SK-N-MC (cell line): ENCODE measurements around the gene ZNF750.

Experiments
- DNase-seq: peaks from one replicate; pipeline ENCODE4 v3.0.0-alpha.2; 2011; ENCODE audit warnings: low read depth, low spot score
- H3K27ac ChIP-seq: fragments of 200-600 bp; sonication (generic); 2 replicates; pipeline ENCODE4 v1.5.1; 2016; ENCODE audit warnings: mixed run types
- H3K36me3 ChIP-seq: fragments of 200-600 bp; sonication (generic); 2 replicates; pipeline ENCODE4 v1.6.1; 2017; ENCODE audit warnings: antibody characterized with exemption, low read length, mixed read lengths; ENCODE audit not compliant: insufficient read depth
- H3K4me3 ChIP-seq: fragments of 200-600 bp; sonication (generic); 2 replicates; pipeline ENCODE4 v1.5.1; 2016
- H3K9ac ChIP-seq: fragments of 200-600 bp; sonication (generic); 2 replicates; pipeline ENCODE4 v1.8.0; 2017; ENCODE audit warnings: mixed run types, mixed read lengths; ENCODE audit not compliant: insufficient read length
- H3K9me3 ChIP-seq: fragments of 200-600 bp; sonication (generic); 2 replicates; pipeline ENCODE4 v1.6.1; 2017; ENCODE audit warnings: low read depth, mild to moderate bottlenecking, antibody characterized with exemption, low read length, moderate library complexity, mixed read lengths
- EZH2 ChIP-seq: fragments of 200-600 bp; sonication (generic); IDR thresholded peaks from one replicate; pipeline ENCODE4 v1.6.1; 2017; ENCODE audit warnings: antibody characterized with exemption
- FOXP2 ChIP-seq: optimal IDR thresholded peaks from 2 replicates; pipeline ENCODE3; 2011; ENCODE audit warnings: mild to moderate bottlenecking, moderate library complexity; ENCODE audit not compliant: insufficient read depth; ENCODE audit errors: extremely low read length, control extremely low read depth
- POLR2AphosphoS5 ChIP-seq: IDR thresholded peaks from 2 replicates; pipeline ENCODE4 v1.6.1; 2012; ENCODE audit warnings: mild to moderate bottlenecking, low read depth, low read length, borderline replicate concordance

The ZNF750 gene

DNA sequence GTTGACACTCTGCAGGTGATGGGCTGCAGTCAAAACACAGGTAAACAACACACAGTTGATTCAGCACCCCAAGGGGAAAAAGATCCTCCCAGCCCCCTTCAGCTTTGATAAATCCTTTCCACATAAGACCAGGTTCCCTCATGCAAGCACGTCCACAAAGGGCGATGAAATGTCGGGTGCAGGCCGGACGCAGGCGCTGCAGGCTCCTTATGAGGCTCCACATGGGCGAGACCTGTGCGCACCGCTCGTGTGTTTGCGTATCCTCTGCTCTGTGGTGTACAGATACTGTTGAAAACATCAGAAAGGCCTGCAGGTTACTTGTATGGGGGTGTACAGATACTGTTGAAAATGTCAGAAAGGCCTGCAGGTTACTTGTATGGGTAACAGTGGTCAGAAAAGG, 14.4 kb upstream of the ZNF750 start:
- H3K4me3 ChIP-seq, result no peak overlapping the region
- no peak for TF ChIP-seq EZH2
- no peak for TF ChIP-seq FOXP2
- no peak for TF ChIP-seq POLR2AphosphoS5
- no peaks in the 10 kb centered on the region for H3K36me3 ChIP-seq
- H3K27ac ChIP-seq, result no peak overlapping the region
- H3K9ac ChIP-seq, result no peak overlapping the region
- DNase-seq, result no peak
- no peaks in the 10 kb centered on the region for H3K9me3 ChIP-seq

DNA sequence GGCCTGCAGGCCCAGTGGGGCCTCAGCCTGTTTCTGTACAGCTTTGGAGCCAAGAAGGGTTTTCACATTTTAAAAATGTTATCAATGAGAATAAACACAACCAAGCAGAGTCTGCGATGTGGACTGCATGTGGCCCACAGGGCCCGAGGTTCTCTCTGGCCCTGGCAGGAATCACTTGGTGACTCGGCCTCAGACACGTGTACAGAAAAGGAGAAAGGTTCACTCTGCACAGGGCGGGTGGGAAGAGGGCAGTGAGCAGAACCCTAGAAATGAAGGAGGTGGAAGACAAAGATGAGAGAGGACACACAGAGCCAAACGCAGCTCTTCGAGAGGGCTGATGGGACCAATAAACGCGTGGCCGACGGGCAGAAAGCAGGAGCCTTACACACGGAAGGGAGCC, 11.6 kb upstream of the ZNF750 start:
- Histone ChIP-seq H3K9ac (no peak overlapping the region), H3K9me3 (no peaks in the 10 kb centered on the region), H3K27ac (no peak overlapping the region), H3K4me3 (no peak overlapping the region), H3K36me3 (no peaks in the 10 kb centered on the region)
- DNase-seq, result no peak
- no peak for TF ChIP-seq POLR2AphosphoS5
- no peak for TF ChIP-seq EZH2
- no peak for TF ChIP-seq FOXP2

DNA sequence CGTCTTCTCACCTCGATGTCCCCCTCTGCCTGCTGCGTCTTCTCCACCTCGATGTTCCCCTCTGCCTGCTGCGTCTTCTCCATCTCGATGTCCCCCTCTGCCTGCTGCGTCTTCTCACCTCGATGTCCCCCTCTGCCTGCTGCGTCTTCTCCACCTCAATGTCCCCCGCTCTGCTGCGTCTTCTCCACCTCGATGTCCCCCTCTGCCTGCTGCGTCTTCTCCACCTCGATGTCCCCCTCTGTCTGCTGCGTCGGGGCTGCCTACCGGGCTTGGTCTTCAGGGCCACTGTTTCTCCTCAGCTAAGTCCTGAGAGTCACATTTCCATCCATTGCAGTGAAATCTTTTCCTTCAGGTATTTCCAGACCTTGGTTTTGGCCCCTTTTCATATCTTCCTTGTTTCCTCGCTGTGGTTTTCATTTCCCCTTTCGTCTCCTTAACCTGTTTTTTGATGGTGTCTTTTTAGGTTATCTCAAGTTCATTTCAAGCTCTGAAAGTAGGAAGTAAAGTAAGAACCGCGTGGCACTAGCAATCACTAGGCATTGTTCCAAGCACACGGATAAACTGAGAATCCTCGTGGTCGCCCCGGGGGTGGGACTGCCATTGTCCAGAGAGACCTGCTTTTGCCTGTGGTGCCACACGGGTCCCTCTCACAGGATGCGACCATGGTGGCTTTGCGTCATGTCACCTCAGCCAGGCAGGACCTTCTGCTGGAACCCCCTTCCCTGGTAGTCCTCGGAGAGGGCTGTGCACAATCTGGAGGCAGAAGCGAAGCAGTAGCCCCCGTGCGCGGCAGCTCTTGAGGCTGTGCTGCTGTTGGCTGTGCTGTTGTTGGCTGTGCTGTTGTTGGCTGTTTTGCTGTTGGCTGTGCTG, 9.5 kb upstream of the ZNF750 start:
- no peak overlapping the region for H3K27ac ChIP-seq
- DNase-seq, result no peak
- no peak overlapping the region for H3K4me3 ChIP-seq
- H3K9ac ChIP-seq, result no peak overlapping the region
- TF ChIP-seq FOXP2 (no peak), POLR2AphosphoS5 (no peak)
- no peaks in the 10 kb centered on the region for H3K9me3 ChIP-seq
- no peaks in the 10 kb centered on the region for H3K36me3 ChIP-seq

DNA sequence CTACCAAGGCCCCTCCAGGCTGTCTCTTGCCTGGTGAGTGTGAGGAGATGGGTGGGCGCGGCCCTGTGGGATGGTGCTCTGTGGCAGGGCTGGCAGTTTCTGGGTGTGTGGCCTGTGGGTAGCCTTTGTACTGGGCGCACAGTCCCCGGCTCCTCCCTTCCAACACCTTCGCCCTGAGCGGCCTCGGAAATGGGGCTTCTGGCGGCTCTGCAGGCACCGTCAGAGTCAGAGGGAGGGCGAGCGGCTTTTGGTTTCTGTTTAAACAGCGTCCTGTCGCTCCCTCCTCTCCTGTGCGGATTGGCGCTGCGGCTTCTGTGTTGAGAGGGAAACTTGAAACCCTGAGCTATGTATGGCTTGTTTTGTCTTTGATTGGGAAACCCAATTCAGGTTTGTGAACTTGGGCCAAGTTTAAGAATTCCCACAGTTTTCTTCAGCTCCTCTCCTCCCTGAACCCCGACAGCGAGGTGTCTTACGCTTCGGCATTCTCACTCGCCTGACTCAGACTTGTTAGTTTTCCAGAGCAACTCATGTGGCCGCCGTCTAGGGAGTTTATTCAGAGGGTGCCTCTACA, 8.3 kb upstream of the ZNF750 start:
- Histone ChIP-seq H3K27ac (no peak overlapping the region), H3K4me3 (no peak overlapping the region)
- DNase-seq, result no peak

DNA sequence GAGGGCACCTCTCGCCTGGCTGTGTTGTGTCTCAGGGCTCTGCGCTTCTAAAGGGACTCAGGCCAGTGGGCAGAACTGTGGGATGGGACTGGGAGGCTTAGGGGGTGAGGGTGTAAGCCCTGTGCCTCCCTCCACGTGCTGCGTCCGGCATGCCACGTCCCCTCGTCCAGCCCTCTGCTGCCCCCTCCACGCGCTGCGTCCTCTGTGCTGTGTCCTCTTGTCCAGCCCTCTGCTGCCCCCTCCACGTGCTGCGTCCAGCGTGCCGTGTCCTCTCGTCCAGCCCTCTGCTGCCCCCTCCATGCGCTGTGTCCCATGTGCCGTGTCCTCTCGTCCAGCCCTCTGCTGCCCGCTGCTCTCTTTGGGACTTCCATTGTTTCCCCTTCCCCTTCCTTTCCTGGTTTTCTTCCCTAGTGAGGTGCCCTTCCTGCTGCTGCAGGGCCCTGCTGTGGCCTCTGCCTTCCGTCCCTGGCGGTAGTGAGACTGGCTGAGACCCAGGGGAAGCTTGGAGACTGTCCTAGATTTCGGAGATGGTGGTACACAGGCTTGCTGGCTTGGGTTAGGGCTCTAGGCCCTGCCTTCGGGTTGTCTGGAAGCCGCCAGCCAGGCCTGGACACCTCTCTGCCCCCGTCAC, 6.4 kb upstream of the ZNF750 start:
- no peaks in the 10 kb centered on the region for H3K9me3 ChIP-seq
- DNase-seq, result no peak
- H3K4me3 ChIP-seq, result no peak overlapping the region
- H3K36me3 ChIP-seq, result no peaks in the 10 kb centered on the region
- H3K9ac ChIP-seq, result no peak overlapping the region
- no peak for TF ChIP-seq POLR2AphosphoS5
- TF ChIP-seq FOXP2, result no peak
- TF ChIP-seq EZH2, result no peak
- H3K27ac ChIP-seq, result no peak overlapping the region

More for the DNA sequence above, 8.3 kb upstream of the ZNF750 start:
- no peaks in the 10 kb centered on the region for H3K36me3 ChIP-seq
- no peak overlapping the region for H3K9ac ChIP-seq
- TF ChIP-seq FOXP2 (no peak), EZH2 (no peak), POLR2AphosphoS5 (no peak)
- no peaks in the 10 kb centered on the region for H3K9me3 ChIP-seq

DNA sequence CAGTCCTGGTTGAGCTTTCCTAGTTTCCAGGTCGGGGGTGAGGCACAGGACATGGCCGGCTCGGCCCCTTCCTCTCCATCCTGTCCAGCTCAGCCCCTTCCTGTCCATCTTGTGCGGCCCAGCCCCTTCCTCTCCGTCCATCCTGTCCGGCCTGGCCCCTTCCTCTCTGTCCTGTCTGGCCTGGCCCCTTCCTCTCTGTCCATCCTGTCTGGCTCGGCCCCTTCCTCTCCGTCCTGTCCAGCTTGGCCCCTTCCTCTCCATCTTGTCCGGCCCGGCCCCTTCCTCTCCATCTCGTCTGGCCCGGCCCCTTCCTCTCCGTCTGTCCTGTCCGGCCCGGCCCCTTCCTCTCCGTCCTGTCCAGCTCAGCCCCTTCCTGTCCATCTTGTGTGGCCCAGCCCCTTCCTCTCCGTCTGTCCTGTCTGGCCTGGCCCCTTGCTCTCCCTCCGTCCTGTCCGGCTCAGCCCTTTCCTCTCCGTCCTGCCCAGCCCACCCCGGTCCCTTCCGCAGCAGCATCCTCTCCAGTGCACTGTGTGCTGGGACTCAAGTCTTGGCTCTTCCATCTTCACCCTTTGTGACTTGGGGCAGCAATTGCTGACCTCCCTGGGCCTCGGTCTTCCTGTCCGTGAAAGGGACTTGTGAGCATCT, 5.5 kb upstream of the ZNF750 start:
- Histone ChIP-seq H3K9me3 (no peaks in the 10 kb centered on the region), H3K9ac (no peak overlapping the region), H3K36me3 (no peaks in the 10 kb centered on the region), H3K27ac (no peak overlapping the region), H3K4me3 (no peak overlapping the region)
- no peak for DNase-seq
- no peak for TF ChIP-seq EZH2
- no peak for TF ChIP-seq FOXP2
- TF ChIP-seq POLR2AphosphoS5, result no peak

DNA sequence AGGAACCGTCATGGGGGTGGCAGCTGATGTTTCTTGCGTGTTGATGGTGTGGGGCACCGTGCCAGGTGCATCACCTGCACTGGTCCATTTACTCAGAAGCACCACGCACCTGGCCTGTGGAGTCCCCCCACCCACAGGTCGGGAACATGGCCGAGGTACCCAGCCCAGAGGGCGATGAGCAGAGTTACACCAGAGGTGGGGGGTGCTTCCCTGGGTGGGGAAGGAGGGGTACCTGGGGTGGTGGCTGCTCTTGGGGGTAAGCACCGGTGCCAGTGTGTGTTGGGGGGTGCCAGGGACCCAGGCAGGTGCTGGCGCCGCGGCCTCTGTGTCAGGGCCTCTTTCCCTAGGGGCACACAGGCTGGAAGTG, 5.0 kb upstream of the ZNF750 start:
- TF ChIP-seq POLR2AphosphoS5 (no peak), EZH2 (no peak), FOXP2 (no peak)
- H3K36me3 ChIP-seq, result no peaks in the 10 kb centered on the region
- H3K9ac ChIP-seq, result no peak overlapping the region
- H3K27ac ChIP-seq, result no peak overlapping the region
- H3K4me3 ChIP-seq, result no peak overlapping the region
- no peaks in the 10 kb centered on the region for H3K9me3 ChIP-seq
- no peak for DNase-seq
